Cardiac muscle cell (in vitro differentiated cells and primary cell): Measurements from ENCODE around the gene NCKIPSD. TPM values are rescaled to one million over a fixed set of nuclear protein-coding genes. Genes with fewer than 3 reads are reported as not detected.

Source experiments
- DNase-seq, 2 donors: peaks; one replicate each; pipeline versions ENCODE4 v3.0.0 to v3.0.0-alpha.2; 2010 to 2017; ENCODE audit warnings: low read depth in 1 of 2, low spot score in 1 of 2
- H3K27ac ChIP-seq: fragments of 200-600 bp; sonication (generic); 2 replicates; pipeline ENCODE4 v1.5.1; 2016
- H3K27me3 ChIP-seq: fragments of 200-600 bp; sonication (generic); 2 replicates; pipeline ENCODE4 v1.6.0; 2016; ENCODE audit warnings: control low read depth
- H3K36me3 ChIP-seq: fragments of 200-600 bp; sonication (generic); 2 replicates; pipeline ENCODE4 v1.5.1; 2016; ENCODE audit warnings: control low read depth
- H3K4me1 ChIP-seq: fragments of 200-600 bp; sonication (generic); 2 replicates; pipeline ENCODE4 v1.8.1; 2017; ENCODE audit warnings: low read depth, mild to moderate bottlenecking, mixed run types
- H3K4me3 ChIP-seq: fragments of 200-600 bp; sonication (generic); 2 replicates; pipeline ENCODE4 v1.5.1; 2016; ENCODE audit warnings: mild to moderate bottlenecking
- H3K9me3 ChIP-seq: fragments of 200-600 bp; sonication (generic); 2 replicates; pipeline ENCODE4 v1.5.1; 2017; ENCODE audit warnings: low read depth, mild to moderate bottlenecking, control low read depth
- CTCF ChIP-seq: IDR thresholded peaks from 2 replicates; pipeline ENCODE4 v1.5.1; 2012; ENCODE audit warnings: low read depth, mild to moderate bottlenecking, low read length
- polyA plus RNA-seq: library from polyadenylated mRNA; unstranded; fragments of >200 nt; fragmentation: Nextera tagmentation; extraction: Ambion mirVana; gene quantifications from 2 replicates; pipeline ENCODE4 v1.2.1, GENCODE V29; 2016
- total RNA-seq: library from RNA; depleted of rRNA; stranded (reverse); fragments of >200 nt; gene quantifications from 2 replicates; pipeline ENCODE4 v1.2.3, GENCODE V29; 2016

NCKIPSD gene
- total and polyA plus RNA-seq, 2 experiments from 2014 or later: 51.7 to 68.7 TPM

DNA sequence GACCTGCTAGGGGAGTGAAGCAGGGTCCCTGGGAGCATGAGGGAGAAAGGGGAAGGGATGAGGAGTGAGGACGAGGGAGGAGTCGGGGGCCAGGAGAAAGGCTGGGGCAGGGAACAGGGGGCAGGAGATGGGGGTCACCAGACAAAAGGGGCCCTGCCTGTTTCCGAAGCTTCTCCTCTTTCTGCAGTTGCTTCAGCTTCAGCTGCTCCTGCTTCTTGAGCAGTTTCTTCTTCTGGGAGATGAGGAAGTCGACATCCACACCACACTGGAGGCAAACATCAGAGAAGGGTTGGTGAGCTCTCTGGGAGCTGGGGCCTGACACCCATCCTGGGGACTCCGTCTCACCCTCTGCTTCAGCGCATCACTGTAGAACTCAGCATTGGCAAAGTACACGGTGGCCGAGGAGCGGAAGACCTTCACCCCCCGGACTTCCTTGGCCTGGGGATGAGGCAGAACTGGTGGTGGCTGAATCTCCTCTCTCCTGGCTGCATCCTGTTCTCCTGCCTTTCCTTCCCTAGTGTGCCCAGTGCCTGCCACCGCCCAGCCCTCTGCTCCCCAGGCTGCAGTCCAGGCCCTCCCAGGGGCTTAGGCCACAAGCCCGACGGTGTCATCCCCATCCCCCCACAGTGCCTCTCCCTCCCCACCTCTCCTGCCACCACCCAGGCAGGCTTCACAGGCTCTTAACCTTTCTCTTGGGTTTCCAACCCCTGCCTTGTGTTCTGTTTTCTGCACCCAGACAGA lies 57.3 kb downstream of the NCKIPSD start:
- H3K4me3 ChIP-seq: no peak overlapping the region
- no peaks in the 10 kb centered on the region for H3K9me3 ChIP-seq
- H3K4me1 ChIP-seq: no peaks in the 10 kb centered on the region
- TF ChIP-seq CTCF: no peak
- H3K27me3 ChIP-seq: no peaks in the 10 kb centered on the region
- no peak for DNase-seq
- H3K27ac ChIP-seq: no peak overlapping the region
- H3K36me3 ChIP-seq: peaks cover 12% of the 10 kb centered on the region

DNA sequence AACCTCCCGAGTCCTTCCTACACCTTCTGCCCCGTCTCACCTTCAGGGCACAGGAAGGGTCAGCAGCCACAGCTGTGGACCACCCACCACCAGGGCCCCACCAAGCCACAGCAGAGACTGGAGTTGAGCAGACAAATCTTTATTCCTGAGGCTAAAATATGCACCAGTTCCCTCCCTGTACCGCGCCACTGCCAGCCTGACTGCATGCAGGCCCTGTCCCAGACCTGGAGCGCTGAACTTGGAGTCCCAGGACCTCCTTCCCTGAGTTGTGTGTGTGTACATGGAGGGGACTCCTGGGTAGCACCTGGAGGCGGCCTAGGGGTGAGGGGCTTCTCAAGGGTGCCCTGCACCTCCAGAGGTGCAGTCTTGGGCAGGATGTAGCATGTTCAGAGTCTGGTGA lies 60.1 kb downstream of the NCKIPSD start:
- H3K36me3 ChIP-seq: peaks cover 12% of the 10 kb centered on the region
- no peak overlapping the region for H3K27ac ChIP-seq

GRCh38 chr3:48624767-48625166 lies 60.9 kb downstream of the NCKIPSD start:
- no peak for DNase-seq

More for the DNA sequence above, 60.1 kb downstream of the NCKIPSD start:
- no peaks in the 10 kb centered on the region for H3K9me3 ChIP-seq
- H3K4me3 ChIP-seq: no peak overlapping the region
- no peak for TF ChIP-seq CTCF
- no peaks in the 10 kb centered on the region for H3K4me1 ChIP-seq
- no peak for DNase-seq
- H3K27me3 ChIP-seq: no peaks in the 10 kb centered on the region

DNA sequence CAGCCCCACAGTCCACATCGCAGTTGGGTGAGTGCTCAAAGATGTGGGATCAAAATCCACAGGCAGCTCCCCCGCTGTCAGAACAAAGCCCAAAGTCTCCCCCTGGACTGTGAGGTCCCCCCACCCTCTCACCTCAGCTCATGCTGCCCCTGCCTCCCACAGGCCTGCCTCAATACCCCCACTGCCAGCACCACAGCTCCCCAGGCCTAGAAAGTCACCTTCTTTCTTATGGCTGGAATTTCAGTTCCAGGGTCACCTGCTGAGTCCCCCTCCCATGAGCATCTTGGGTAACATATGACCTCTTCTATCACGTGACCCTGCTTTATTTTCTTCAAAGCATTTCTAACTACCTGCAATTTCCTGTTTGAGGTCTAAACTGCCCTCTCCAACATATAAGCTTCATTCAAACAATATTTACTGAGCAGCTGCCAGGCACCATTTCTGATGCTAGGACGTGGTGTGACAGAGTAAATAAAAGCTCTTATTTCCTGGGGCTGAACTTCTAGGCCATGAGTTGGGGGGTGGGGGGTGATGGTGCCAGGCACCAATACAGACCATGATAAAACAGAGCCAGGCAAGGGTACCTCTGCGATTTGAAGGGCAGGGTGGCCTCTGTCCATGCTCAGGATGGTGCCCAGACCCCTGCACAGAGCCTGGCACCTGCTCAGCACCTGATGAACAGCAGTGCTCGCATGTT lies 61.7 kb downstream of the NCKIPSD start:
- peaks cover 10% of the 10 kb centered on the region for H3K36me3 ChIP-seq
- DNase-seq: no peak
- no peaks in the 10 kb centered on the region for H3K4me1 ChIP-seq
- no peak overlapping the region for H3K4me3 ChIP-seq
- no peak overlapping the region for H3K27ac ChIP-seq
- no peaks in the 10 kb centered on the region for H3K27me3 ChIP-seq
- no peak for TF ChIP-seq CTCF
- no peaks in the 10 kb centered on the region for H3K9me3 ChIP-seq

More at GRCh38 chr3:48624767-48625166, 60.9 kb downstream of the NCKIPSD start:
- no peak overlapping the region for H3K27ac ChIP-seq
- no peak overlapping the region for H3K4me3 ChIP-seq
- H3K27me3 ChIP-seq: no peaks in the 10 kb centered on the region
- TF ChIP-seq CTCF: no peak
- H3K4me1 ChIP-seq: no peaks in the 10 kb centered on the region
- no peaks in the 10 kb centered on the region for H3K9me3 ChIP-seq
- H3K36me3 ChIP-seq: peaks cover 12% of the 10 kb centered on the region

Other genes with a start within 250 kb of the NCKIPSD start
- 18.6 and 20.2 TPM in 2 replicates for gene CCDC51, start 245.8 kb downstream of the NCKIPSD start, total RNA-seq
- gene CCDC51, start 245.8 kb downstream of the NCKIPSD start, polyA plus RNA-seq: 29.3 and 31.4 TPM in 2 replicates
- gene TMA7, start 245.7 kb downstream of the NCKIPSD start, total RNA-seq: 172 and 395 TPM in 2 replicates
- 517 and 609 TPM in 2 replicates for gene TMA7, start 245.7 kb downstream of the NCKIPSD start, polyA plus RNA-seq
- gene ATRIP, start 239.2 kb downstream of the NCKIPSD start, total RNA-seq: 8.7 and 9.4 TPM in 2 replicates
- 6.4 and 11.2 TPM in 2 replicates for gene ATRIP, start 239.2 kb downstream of the NCKIPSD start, polyA plus RNA-seq
- 68.0 and 86.0 TPM in 2 replicates for gene SHISA5, start 181.7 kb downstream of the NCKIPSD start, total RNA-seq
- gene SHISA5, start 181.7 kb downstream of the NCKIPSD start, polyA plus RNA-seq: 92.3 and 147 TPM in 2 replicates
- gene PFKFB4, start 129.1 kb downstream of the NCKIPSD start, total RNA-seq: 64.9 and 94.4 TPM in 2 replicates
- 43.8 and 74.7 TPM in 2 replicates for gene PFKFB4, start 129.1 kb downstream of the NCKIPSD start, polyA plus RNA-seq
- gene UCN2, start 122.1 kb downstream of the NCKIPSD start, total RNA-seq: 0.81 and 1.1 TPM in 2 replicates
- 0.47 and 0.95 TPM in 2 replicates for gene UCN2, start 122.1 kb downstream of the NCKIPSD start, polyA plus RNA-seq
- gene COL7A1, start 90.6 kb downstream of the NCKIPSD start, total RNA-seq: 53.8 and 76.6 TPM in 2 replicates
- gene COL7A1, start 90.6 kb downstream of the NCKIPSD start, polyA plus RNA-seq: 41.3 and 63.0 TPM in 2 replicates
- 620 and 675 TPM in 2 replicates for gene UQCRC1, start 76.3 kb downstream of the NCKIPSD start, total RNA-seq
- gene UQCRC1, start 76.3 kb downstream of the NCKIPSD start, polyA plus RNA-seq: 735 and 870 TPM in 2 replicates
- gene TMEM89, start 64.1 kb downstream of the NCKIPSD start, total RNA-seq: not detected in 2 replicates
- gene TMEM89, start 64.1 kb downstream of the NCKIPSD start, polyA plus RNA-seq: 0.59 TPM in 1 of 2 replicates, not detected in the other
- gene SLC26A6, start 50.5 kb downstream of the NCKIPSD start, total RNA-seq: 55.8 and 87.4 TPM in 2 replicates
- 52.0 and 68.1 TPM in 2 replicates for gene SLC26A6, start 50.5 kb downstream of the NCKIPSD start, polyA plus RNA-seq
- 5.4 and 5.9 TPM in 2 replicates for gene CELSR3, start 23.0 kb downstream of the NCKIPSD start, total RNA-seq
- gene CELSR3, start 23.0 kb downstream of the NCKIPSD start, polyA plus RNA-seq: 3.1 and 3.4 TPM in 2 replicates
- gene IP6K2, start 31.3 kb upstream of the NCKIPSD start, total RNA-seq: 87.4 and 119 TPM in 2 replicates
- 130 and 140 TPM in 2 replicates for gene IP6K2, start 31.3 kb upstream of the NCKIPSD start, polyA plus RNA-seq
- 99.0 and 172 TPM in 2 replicates for gene PRKAR2A, start 162.0 kb upstream of the NCKIPSD start, total RNA-seq
- 15.7 and 21.9 TPM in 2 replicates for gene PRKAR2A, start 162.0 kb upstream of the NCKIPSD start, polyA plus RNA-seq
- gene SLC25A20, start 213.0 kb upstream of the NCKIPSD start, total RNA-seq: 20.9 and 25.1 TPM in 2 replicates
- gene SLC25A20, start 213.0 kb upstream of the NCKIPSD start, polyA plus RNA-seq: 24.0 and 28.2 TPM in 2 replicates
- 89.3 and 116 TPM in 2 replicates for gene ARIH2, start 232.9 kb upstream of the NCKIPSD start, total RNA-seq
- 78.1 and 78.6 TPM in 2 replicates for gene ARIH2, start 232.9 kb upstream of the NCKIPSD start, polyA plus RNA-seq